HG03342 (cell line): ENCODE measurements around the gene ADISSP.
A peak's percentile ranks its signal among the peaks of the same experiment; 100 is the strongest.

Source experiments
- ATAC-seq: cut with Tn5 transposase; IDR thresholded peaks from one replicate; pipeline ENCODE4 v1.9.1; 2021; ENCODE audit warnings: mild to moderate bottlenecking, moderate library complexity; ENCODE audit not compliant: unreplicated experiment

The ADISSP gene

GRCh38 chr20:3782597-3782996 lies 15.0 kb upstream of the ADISSP start:
- ATAC-seq: no peak

GRCh38 chr20:3781153-3781910 lies 13.8 kb upstream of the ADISSP start, which contains the start of gene SPEF1:
SPEF1 (minus strand) TSS chr20:3781448; CDS start chr20:3781287, 161 bp downstream.
- ATAC-seq: no peak

- no peak for ATAC-seq
Measured at GRCh38 chr20:3778976-3779375, 11.4 kb upstream of the ADISSP start.

DNA sequence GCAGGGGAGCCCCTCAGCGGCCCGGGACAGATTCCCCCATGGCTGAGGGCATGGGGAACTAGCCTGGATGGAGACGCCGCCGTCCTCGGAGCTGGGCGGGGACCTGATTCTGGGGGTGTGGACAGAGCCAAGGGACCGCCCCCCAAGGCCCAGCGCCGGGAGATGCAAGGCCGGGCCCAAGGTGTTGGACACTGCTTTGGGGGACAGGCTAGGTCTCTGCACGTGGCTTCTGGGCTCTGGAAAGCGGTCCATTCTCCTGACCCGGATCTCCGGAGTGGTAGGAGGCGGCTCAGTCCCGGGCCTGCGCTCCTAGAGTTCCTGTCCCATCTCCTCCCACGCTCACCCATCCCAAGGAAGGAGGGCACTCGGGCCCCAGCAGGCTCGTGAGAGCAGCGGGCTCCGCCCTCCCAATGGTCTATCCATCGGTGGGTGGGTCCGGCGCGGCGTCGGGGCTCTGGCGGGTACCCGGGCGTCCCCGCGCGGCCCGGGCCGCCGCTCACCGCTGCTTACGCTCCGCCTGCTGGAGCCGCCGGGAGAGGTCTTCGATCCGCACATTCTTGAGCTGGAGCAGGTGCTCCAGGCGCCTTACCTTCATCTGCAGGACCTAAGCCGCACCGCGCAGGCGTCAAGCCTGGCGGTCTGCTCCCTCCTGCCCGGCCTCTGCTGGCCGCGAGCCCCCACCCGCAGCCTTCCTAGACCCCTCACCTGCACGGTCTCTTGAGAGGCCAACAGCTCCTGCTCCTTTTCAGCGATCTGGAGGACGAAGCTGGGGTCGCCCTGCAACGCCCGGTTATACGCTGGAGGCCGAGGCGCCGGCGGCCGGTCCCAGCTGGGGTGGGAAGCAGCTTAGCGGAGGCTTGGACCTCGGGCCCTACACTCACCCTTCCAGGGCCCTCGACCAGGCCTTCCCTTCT lies 10.4 kb upstream of the ADISSP start:
- ATAC-seq: no peak

DNA sequence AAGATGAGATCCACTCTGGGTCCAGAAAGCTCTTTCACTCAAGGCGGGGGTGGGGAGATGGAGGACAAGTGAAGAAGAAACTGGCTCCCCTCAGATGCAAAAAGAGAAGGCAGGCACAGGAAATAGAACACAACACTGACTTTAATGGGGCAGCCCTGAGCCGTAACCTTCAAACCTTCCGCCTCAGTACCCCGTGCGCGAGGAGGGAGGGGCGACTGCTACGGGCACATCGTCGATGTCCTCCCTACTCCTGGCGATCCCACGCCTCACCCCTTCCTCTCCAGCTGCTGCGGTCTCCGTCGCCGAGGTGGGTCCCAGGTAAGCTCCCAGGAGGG lies 9.8 kb upstream of the ADISSP start:
- no peak for ATAC-seq

- no peak for ATAC-seq
Measured at GRCh38 chr20:3775457-3776108, 8.0 kb upstream of the ADISSP start.

- ATAC-seq: no peak
Measured at GRCh38 chr20:3771552-3772058, 4.1 kb upstream of the ADISSP start.

DNA sequence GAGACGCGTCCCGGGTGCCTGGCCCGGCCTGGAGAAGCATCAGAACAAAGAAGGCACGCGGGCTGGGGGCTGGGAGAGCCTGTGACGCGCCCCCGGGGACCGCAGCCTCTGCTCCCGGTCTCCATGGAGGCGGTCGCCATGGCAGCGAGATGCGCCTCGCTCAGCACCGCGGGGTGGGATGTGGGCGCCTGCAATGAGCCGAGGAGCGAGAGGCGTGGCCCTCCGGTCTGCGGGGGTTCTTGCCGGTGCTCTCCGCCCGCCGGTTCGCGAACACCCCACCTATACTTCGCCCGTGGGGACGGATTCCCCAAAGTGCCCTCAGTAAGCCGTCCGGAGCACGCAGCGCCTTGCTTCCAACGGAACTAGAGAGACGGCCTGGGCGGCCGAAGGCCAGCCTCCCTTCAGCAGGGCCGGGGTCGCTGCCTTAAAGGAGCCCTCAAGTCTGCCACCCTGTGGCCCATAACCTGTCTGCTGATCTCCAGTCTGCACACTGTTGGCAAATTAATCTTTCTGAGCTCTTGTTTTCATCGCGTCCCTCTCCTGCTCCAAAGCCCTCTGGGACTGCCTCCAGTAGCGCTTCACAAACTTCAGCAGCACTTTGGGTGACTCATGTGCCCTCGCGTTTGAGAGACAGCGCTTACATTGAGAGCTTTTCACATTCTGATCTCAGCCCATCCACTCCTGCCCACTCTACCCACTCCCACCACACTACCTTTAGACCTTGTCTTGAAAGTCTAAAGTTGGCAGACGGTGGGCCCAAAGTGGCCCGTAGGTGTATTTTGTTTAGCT lies 983 bp upstream of the ADISSP start:
- ATAC-seq: peak; percentile 41

DNA sequence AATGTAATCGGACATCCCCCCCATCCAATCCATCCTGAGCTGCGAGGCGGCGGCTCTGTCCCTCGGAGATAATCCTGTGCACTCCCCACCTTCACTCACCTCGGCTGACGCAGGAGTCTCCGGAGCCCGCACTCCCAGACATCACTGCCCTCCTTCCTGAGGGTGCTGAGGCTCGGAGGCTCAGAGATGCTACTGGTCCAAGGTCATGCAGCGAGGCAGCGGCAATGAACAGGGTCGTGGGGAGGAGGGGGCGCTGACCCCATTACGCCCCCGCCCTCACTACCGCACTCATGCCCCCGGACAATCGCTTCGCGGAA lies 485 bp downstream of the ADISSP start:
- no peak for ATAC-seq

DNA sequence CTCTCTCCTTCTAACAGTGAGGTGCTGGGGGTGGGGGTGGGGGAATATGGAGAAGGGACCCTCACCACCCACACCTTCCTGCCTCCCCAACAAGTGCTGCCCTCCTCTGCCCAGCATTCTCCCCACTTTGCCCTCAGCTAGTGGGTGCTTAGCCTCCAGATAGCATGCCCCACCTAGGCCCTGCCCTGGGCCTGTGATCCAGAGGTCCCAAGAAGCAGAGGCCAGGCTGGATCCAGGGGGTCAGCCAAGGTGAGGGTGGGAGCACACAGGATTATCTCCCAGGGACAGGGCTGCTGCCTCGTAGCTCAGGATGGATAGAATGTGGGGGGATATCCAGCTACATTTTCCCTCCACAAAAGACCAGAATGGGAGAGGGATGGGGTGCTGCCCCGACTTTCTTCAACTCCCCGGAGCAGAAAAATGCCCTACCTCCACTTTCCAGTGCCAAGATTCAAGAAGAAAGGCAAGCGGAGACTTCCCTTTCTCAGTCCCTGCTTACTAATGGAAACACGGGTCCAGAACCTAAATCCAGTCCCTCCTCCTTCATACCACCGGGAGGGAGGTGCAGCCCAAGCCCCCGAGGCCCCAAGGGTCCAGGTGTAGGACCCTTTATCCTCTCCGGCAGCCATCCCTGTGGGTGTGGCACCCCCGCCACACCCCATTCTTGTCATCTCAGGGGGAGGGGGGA lies 987 bp downstream of the ADISSP start:
- no peak for ATAC-seq

DNA sequence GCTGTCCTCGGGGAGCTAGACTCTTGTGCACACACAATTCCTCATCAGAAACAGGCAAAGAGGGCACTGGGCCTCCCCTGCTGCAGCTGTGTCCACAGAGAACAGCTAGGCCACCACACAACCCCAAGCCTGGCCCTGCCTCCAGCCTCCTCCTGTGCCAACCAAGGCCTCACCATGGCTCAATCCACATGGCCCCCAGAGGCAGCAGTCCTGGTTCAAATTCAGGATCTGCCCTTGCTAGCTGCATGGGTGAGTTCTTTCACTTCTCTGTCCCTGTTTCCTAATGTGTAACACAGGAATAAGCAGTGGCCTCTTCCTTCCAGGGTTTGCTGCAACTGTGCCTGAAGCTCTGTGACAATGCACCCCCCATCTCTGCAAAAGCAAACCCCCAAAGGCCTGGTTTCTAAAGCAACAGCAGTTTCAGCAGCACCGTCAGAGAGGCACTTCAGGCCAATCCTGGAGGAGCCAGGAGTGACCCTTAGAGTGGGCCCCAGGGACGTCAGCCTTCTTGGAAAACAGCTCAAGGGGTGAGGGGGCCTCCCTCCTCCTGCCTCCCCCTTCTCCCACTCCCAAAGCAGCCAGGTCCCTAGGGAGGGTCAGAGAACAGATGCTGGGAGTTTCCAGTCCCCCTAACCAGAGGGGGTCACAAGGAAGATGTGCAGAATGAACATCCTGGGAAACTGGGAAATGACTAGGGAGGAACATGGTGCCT lies 2.2 kb downstream of the ADISSP start:
- no peak for ATAC-seq

DNA sequence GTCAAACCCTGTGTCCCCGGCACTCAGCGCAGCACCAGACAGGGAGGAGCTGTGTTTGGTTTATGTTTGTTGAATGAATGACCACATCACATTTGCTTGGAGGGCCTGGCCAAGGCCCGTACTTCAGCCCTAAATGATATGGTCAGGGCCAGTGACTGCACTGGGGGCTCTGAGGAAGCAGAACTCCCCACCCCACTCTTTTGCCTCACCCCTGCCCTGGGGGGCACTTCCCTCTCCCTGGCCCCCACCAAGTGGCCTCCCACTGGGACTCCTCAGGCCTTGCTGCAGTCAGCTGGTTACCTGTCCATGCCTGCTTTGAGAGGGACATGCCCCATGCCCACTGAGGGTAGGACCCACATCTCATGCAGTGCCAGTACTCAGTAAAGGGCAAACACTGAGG lies 2.9 kb downstream of the ADISSP start:
- no peak for ATAC-seq

DNA sequence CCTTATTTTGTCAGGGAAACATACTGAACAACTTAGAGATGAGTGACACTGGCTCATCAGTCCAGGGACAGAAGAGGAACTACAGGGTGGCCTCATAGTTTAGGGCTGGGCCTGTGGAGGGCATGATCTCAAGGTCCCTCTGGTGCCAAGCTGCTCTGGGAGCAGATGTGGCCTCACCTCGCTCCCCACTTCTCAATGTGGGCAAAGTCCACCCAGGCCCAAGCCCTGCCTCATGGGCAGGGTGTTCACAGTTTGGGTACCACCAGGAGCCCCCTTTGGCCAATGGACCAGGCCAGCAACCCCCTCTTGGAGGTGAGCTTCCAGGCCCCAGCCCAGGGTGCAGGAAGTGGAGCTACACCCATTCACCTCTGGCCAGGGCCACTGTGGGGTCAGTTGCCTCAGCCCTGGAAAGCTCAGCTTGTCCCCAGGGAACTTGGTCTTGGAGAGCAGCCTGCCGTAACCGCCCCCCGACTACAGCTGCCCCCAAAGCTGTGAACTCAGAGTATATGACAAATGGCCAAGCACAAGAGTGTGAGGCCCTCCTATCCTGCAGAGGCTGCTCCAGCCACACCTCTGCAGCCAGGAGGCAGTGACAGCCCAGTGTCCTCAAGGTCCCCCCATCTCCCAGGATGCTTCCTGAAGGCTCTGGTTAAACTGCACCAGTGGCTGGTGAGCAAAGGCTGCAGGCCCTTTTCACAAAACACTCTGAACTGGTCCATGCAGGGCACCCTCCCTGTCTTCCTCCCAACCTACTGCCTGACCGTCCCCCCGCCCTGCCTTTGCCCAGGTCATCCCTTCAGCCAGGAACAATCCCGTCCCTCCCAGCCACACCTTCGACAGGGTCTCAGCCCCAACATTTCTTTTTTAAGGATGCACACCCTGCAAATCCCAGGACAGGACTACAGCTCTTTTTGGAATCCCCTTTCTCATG lies 3.6 kb downstream of the ADISSP start:
- ATAC-seq: no peak

GRCh38 chr20:3760655-3761348 lies 6.8 kb downstream of the ADISSP start:
- no peak for ATAC-seq

DNA sequence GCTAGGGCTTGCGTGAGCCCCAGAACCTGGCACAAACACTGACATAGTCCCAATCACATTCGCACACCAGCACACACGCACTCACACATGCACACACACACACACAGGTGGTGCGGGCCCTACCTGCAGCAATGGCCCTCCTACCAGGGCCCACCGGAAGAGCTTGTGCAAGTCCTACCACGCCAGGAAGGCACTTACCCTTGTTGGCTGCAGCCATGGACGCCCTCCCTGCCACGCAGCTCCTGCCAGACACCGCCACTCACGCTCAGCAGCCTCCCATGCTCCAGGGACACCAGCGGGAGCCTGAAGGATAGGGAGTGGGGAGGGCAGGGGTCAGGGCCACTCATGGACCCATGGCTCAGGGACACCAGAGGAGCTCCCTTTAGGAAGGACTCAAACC lies 7.7 kb downstream of the ADISSP start:
- no peak for ATAC-seq

DNA sequence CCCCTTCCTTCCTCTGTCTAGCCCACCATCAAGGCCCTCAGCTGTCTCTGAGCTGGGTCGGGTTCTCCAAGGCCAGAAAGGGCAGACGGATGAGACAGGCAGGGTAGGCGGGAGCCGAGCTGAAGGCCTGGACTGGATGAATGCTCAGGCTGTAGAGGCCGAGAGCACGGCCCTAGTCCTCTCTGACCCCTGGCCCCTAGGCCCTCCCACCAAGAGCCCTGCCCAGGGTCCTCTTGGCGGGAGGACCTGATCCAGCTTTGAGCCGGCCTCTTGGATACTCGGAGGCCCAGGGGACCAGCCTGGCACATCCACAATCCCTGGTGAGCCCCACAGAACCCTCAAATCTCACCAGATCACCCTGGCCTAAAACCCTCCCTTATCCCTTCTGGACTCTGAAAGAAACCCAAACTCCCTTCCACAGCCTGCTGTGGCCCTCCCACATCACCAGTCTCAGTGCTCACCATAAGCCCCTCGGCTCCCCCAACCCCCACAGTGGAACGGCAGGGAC lies 8.2 kb downstream of the ADISSP start:
- no peak for ATAC-seq

- no peak for ATAC-seq
Measured at GRCh38 chr20:3758566-3758965, 9.0 kb downstream of the ADISSP start.

- ATAC-seq: no peak
Measured at GRCh38 chr20:3757268-3757667, 10.3 kb downstream of the ADISSP start.
